Measurements from ENCODE around the gene SEC31B. TPM values are rescaled to one million over a fixed set of nuclear protein-coding genes. Genes with fewer than 3 reads are reported as not detected.

Gene SEC31B
- total RNA-seq, 4 donors from 2014 or later = 2.6 to 11.3 (median 5.8) TPM

DNA sequence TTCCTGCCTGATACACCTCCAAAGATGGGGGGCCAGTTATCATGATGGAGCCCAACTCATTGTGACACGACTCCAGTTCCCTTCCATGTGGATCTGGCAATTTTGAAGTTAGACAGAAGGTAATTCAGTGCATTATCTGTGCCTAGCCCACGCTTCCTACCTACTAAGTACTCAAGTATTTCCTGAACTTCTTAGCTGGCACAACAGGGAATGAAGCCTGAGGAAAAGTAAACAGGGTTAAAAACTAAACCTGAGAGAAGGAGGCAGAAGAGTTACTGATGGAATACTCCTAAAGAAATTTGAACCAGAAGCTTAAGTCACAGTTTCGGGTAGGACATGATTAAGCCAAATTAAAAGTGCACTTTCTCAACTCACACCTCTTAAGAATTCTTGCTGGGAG is 1.1 kb upstream of the SEC31B start:
- intact Hi-C loops (cut with DNase I; ENCODE audit: low total_unique reads) = no loop called here
- no peak overlapping the region for H3K4me3 ChIP-seq (ENCODE audit: low read depth, poor library complexity, severe bottlenecking)
- 78 to 83% methylated on average over 3 of the region's 3 CpGs for WGBS, 2 donors
- TF ChIP-seq, protein P1, sequence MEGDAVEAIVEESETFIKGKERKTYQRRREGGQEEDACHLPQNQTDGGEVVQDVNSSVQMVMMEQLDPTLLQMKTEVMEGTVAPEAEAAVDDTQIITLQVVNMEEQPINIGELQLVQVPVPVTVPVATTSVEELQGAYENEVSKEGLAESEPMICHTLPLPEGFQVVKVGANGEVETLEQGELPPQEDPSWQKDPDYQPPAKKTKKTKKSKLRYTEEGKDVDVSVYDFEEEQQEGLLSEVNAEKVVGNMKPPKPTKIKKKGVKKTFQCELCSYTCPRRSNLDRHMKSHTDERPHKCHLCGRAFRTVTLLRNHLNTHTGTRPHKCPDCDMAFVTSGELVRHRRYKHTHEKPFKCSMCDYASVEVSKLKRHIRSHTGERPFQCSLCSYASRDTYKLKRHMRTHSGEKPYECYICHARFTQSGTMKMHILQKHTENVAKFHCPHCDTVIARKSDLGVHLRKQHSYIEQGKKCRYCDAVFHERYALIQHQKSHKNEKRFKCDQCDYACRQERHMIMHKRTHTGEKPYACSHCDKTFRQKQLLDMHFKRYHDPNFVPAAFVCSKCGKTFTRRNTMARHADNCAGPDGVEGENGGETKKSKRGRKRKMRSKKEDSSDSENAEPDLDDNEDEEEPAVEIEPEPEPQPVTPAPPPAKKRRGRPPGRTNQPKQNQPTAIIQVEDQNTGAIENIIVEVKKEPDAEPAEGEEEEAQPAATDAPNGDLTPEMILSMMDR (IDR thresholded peaks at IDR 0.05) = no peak
- TF ChIP-seq POLR2A (IDR thresholded peaks at IDR 0.05) = no peak
- DNase-seq (ENCODE audit: low spot score in 2 of 2) = no peak

DNA sequence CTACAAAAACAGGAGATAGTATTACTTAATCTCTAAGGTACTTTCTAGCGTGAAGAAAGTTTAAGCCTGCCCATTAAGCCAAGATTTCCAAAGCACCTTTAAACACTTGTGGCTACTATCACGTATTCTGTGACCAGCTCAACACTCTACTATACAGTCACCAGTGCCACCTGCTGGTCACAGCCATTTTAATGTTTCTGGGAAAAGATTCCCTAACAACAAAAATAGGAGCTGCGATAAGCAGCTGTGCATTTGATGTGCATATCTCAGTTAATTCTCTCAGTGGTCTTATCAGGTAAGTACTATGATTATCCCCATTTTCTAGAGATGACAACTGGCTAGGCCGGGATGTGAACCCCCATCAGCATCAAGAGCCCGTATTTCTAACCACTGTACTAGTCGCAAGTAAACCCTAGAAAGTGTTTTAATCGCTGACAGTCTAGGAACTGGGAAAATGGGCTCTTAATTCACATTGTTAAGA is 860 bp downstream of the SEC31B start:
- TF ChIP-seq, protein P1 (IDR thresholded peaks at IDR 0.05) = peak in 1 of 3 donors; percentile 27
- no peak for TF ChIP-seq POLR2A (IDR thresholded peaks at IDR 0.05)

DNA sequence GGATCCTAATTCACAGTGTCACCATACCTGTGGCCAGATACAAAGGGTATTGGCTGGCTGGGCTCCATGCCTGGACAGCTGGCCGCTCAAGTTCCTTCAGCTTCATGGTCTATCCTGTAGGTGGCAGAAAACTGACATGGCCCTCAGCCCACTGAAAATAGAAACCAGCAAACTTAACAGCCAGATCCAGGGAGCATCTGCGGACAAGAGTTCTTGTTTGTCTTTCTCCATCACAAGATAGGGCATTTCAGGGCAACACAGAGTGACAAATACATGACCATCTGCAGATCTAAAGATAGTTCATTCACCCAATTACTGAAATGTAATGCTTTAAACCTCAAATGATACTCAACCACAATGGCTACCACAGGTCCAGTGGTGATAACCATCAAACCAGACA is 2.8 kb downstream of the SEC31B start:
- TF ChIP-seq, protein P1 (IDR thresholded peaks at IDR 0.05) = no peak
- no peak for TF ChIP-seq POLR2A (IDR thresholded peaks at IDR 0.05)
- 94 to 96% methylated on average over 2 of the region's 2 CpGs for WGBS, 2 donors
- intact Hi-C loops (cut with DNase I; ENCODE audit: low total_unique reads) = loop anchor here (5.0 to 10.0 kb wide), 2 partner anchors 72 to 170 kb away; partner anchors contain the start of gene SCD
- H3K4me3 ChIP-seq (ENCODE audit: low read depth, poor library complexity, severe bottlenecking) = no peak overlapping the region
- DNase-seq (ENCODE audit: low spot score in 2 of 2) = peak in 1 of 2 donors; percentile 39

More for the DNA sequence above, 860 bp downstream of the SEC31B start:
- WGBS, 2 donors = 19 to 20% methylated on average over 7 of the region's 7 CpGs
- intact Hi-C loops (cut with DNase I; ENCODE audit: low total_unique reads) = loop anchor here (5.0 to 10.0 kb wide), 2 partner anchors 74 to 172 kb away; partner anchors contain the start of gene SCD
- no peak overlapping the region for H3K4me3 ChIP-seq (ENCODE audit: low read depth, poor library complexity, severe bottlenecking)
- DNase-seq (ENCODE audit: low spot score in 2 of 2) = peak in 1 of 2 donors; percentile 65

DNA sequence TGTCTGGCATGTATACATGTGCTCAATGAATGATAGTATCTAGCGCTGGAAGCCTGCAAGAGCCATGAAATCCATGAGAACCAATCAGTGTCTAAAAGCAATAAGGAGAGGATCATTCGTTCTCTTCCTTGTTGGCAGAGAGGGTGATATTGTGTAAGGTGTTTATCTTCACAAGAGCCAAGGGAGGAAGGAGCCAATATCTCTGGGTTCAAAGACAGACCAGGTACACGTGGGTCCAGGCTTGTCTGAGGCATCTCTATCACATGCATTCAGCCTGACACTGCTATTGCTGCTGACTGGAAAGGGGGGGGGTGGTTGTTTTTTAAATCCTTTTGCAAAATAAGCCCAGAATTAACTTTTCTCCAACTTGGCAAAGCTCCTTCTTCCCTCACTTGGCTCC is 4.0 kb downstream of the SEC31B start:
- TF ChIP-seq, protein P1 (IDR thresholded peaks at IDR 0.05) = no peak
- TF ChIP-seq POLR2A (IDR thresholded peaks at IDR 0.05) = no peak
- WGBS, 2 donors = 66 to 70% methylated on average over 3 of the region's 3 CpGs
- H3K4me3 ChIP-seq (ENCODE audit: low read depth, poor library complexity, severe bottlenecking) = no peak overlapping the region
- no peak for DNase-seq (ENCODE audit: low spot score in 2 of 2)
- intact Hi-C loops (cut with DNase I; ENCODE audit: low total_unique reads) = loop anchor here (5.0 to 10.0 kb wide), 2 partner anchors 71 to 168 kb away; partner anchors contain the start of gene SCD

DNA sequence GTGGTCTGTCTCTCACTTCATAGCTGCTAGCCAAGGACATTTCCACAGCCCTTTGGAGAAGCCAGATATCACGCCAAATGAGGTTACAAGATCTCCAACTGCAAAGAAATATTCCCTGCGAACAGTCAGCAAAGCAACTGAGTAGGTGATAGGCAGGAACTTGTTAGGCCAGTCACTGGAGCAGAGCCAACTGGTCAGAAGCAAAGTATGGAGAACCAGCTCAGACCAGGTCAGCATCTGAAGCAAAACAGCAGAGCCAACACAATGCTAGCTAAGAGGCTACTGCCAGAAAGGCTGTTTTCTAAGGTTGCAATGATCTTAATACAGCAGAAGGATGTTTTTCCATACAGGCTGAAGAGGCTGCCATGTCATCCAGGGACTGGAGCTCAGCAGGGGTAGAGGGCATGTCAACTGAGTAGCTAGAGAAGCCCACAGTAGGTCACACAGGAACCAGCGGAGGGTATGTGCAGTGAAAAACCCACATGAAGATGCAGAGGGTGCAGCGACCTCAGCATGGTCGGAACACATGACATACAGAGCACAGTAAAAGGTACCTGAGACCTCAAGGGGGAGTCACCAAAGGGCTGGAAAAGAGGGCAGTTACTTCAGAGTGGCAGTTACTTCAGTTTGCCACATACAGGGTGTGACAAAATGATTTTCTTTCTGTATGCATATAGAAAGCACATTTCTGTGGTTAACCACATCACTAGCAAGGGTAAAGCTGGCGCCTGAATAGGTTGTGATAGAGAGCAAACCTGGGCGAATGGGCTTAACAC is 8.9 kb downstream of the SEC31B start:
- DNase-seq (ENCODE audit: low spot score in 2 of 2) = no peak
- intact Hi-C loops (cut with DNase I; ENCODE audit: low total_unique reads) = loop anchor here (10.0 kb wide), 1 partner anchor 66 kb away; no protein-coding TSS in a partner anchor
- WGBS, 2 donors = 84 to 85% methylated on average over 7 of the region's 7 CpGs
- TF ChIP-seq, protein P1 (IDR thresholded peaks at IDR 0.05) = no peak
- TF ChIP-seq POLR2A (IDR thresholded peaks at IDR 0.05) = no peak
- no peak overlapping the region for H3K4me3 ChIP-seq (ENCODE audit: low read depth, poor library complexity, severe bottlenecking)

All from lower leg skin (tissue), 4 donors.